IPS-15b (cell line): Measurements from ENCODE around the gene KCNF1.

Experiments used
- H3K27me3 ChIP-seq: one replicate; pipeline ENCODE4 v1.6.1; 2013; ENCODE audit warnings: low read length; ENCODE audit not compliant: control insufficient read depth, insufficient read depth
- H3K36me3 ChIP-seq: one replicate; pipeline ENCODE4 v1.6.1; 2013; ENCODE audit warnings: low read length; ENCODE audit not compliant: control insufficient read depth, insufficient read depth
- H3K4me1 ChIP-seq: one replicate; pipeline ENCODE4 v1.6.1; 2013; ENCODE audit warnings: mild to moderate bottlenecking, low read length; ENCODE audit not compliant: control insufficient read depth, insufficient read depth
- H3K4me3 ChIP-seq: one replicate; pipeline ENCODE4 v1.5.1; 2013; ENCODE audit warnings: low read depth, low read length
- H3K9ac ChIP-seq: one replicate; pipeline ENCODE4 v1.6.1; 2013; ENCODE audit warnings: low read depth, mild to moderate bottlenecking, low read length
- H3K9me3 ChIP-seq: one replicate; pipeline ENCODE4 v1.6.1; 2013; ENCODE audit warnings: mild to moderate bottlenecking, low read length; ENCODE audit not compliant: control insufficient read depth, insufficient read depth

KCNF1 gene

GRCh38 chr2:10930721-10931516 lies 19.2 kb downstream of the KCNF1 start:
- no peak overlapping the region for H3K4me3 ChIP-seq
- no peaks in the 10 kb centered on the region for H3K9me3 ChIP-seq
- H3K27me3 ChIP-seq = no peaks in the 10 kb centered on the region
- no peak overlapping the region for H3K9ac ChIP-seq
- H3K4me1 ChIP-seq = peaks cover 3% of the 10 kb centered on the region
- H3K36me3 ChIP-seq = no peaks in the 10 kb centered on the region

- H3K9me3 ChIP-seq = no peaks in the 10 kb centered on the region
- H3K4me3 ChIP-seq = no peak overlapping the region
- no peaks in the 10 kb centered on the region for H3K36me3 ChIP-seq
- H3K27me3 ChIP-seq = no peaks in the 10 kb centered on the region
- H3K9ac ChIP-seq = no peak overlapping the region
- H3K4me1 ChIP-seq = peaks cover 3% of the 10 kb centered on the region
Measured at GRCh38 chr2:10931710-10932255, 20.0 kb downstream of the KCNF1 start.

GRCh38 chr2:10932345-10933151 lies 20.8 kb downstream of the KCNF1 start:
- Histone ChIP-seq H3K9me3 (no peaks in the 10 kb centered on the region), H3K4me1 (peaks cover 3% of the 10 kb centered on the region), H3K9ac (no peak overlapping the region), H3K27me3 (no peaks in the 10 kb centered on the region), H3K36me3 (no peaks in the 10 kb centered on the region), H3K4me3 (no peak overlapping the region)

- no peaks in the 10 kb centered on the region for H3K27me3 ChIP-seq
- no peaks in the 10 kb centered on the region for H3K9me3 ChIP-seq
- no peaks in the 10 kb centered on the region for H3K36me3 ChIP-seq
- no peak overlapping the region for H3K9ac ChIP-seq
- peaks cover 3% of the 10 kb centered on the region for H3K4me1 ChIP-seq
- H3K4me3 ChIP-seq = no peak overlapping the region
Measured at GRCh38 chr2:10933700-10934225, 22.0 kb downstream of the KCNF1 start.

GRCh38 chr2:10934308-10934978 lies 22.7 kb downstream of the KCNF1 start:
- Histone ChIP-seq H3K4me3 (no peak overlapping the region), H3K4me1 (peaks cover 3% of the 10 kb centered on the region), H3K9me3 (no peaks in the 10 kb centered on the region), H3K27me3 (no peaks in the 10 kb centered on the region), H3K36me3 (no peaks in the 10 kb centered on the region), H3K9ac (no peak overlapping the region)

- no peaks in the 10 kb centered on the region for H3K36me3 ChIP-seq
- H3K4me1 ChIP-seq = peaks cover 3% of the 10 kb centered on the region
- no peak overlapping the region for H3K4me3 ChIP-seq
- H3K9ac ChIP-seq = no peak overlapping the region
- no peaks in the 10 kb centered on the region for H3K27me3 ChIP-seq
- H3K9me3 ChIP-seq = no peaks in the 10 kb centered on the region
Measured at GRCh38 chr2:10934979-10935350, 23.2 kb downstream of the KCNF1 start.

- no peak overlapping the region for H3K4me3 ChIP-seq
- H3K27me3 ChIP-seq = no peaks in the 10 kb centered on the region
- no peaks in the 10 kb centered on the region for H3K36me3 ChIP-seq
- H3K9me3 ChIP-seq = no peaks in the 10 kb centered on the region
- H3K4me1 ChIP-seq = peaks cover 1% of the 10 kb centered on the region
- no peak overlapping the region for H3K9ac ChIP-seq
Measured at GRCh38 chr2:10935366-10935918, 23.7 kb downstream of the KCNF1 start.

- no peaks in the 10 kb centered on the region for H3K4me1 ChIP-seq
- H3K9ac ChIP-seq = no peak overlapping the region
- H3K9me3 ChIP-seq = no peaks in the 10 kb centered on the region
- H3K36me3 ChIP-seq = no peaks in the 10 kb centered on the region
- H3K27me3 ChIP-seq = no peaks in the 10 kb centered on the region
- no peak overlapping the region for H3K4me3 ChIP-seq
Measured at GRCh38 chr2:10935953-10936942, 24.5 kb downstream of the KCNF1 start.

- Histone ChIP-seq H3K27me3 (no peaks in the 10 kb centered on the region), H3K9ac (no peak overlapping the region), H3K4me3 (no peak overlapping the region), H3K4me1 (no peaks in the 10 kb centered on the region), H3K36me3 (no peaks in the 10 kb centered on the region), H3K9me3 (no peaks in the 10 kb centered on the region)
Measured at GRCh38 chr2:10939058-10939457, 27.3 kb downstream of the KCNF1 start.

GRCh38 chr2:10940596-10940995 lies 28.9 kb downstream of the KCNF1 start:
- H3K9me3 ChIP-seq = no peaks in the 10 kb centered on the region
- H3K4me3 ChIP-seq = no peak overlapping the region
- no peaks in the 10 kb centered on the region for H3K27me3 ChIP-seq
- H3K9ac ChIP-seq = no peak overlapping the region
- no peaks in the 10 kb centered on the region for H3K36me3 ChIP-seq
- no peaks in the 10 kb centered on the region for H3K4me1 ChIP-seq
